H1 (cell line): ENCODE measurements around the gene CHD6. TPM values are rescaled to one million over a fixed set of nuclear protein-coding genes. Genes with fewer than 3 reads are reported as not detected.
A peak's percentile ranks its signal among the peaks of the same experiment; 100 is the strongest.

ENCODE experiments used
- CTCF ChIA-PET: fragments of 300-600 bp; sonication (Branson Sonifier 250); formaldehyde crosslinking; loops from one replicate; lab custom pipeline; 2021; ENCODE audit not compliant: partially characterized antibody; lab: Charles Lee
- POLR2A ChIA-PET: fragments of 300-600 bp; sonication (Branson Sonifier 250); formaldehyde crosslinking; loops from one replicate; lab custom pipeline; 2021; ENCODE audit warnings: inconsistent platforms; ENCODE audit not compliant: partially characterized antibody; lab: Charles Lee
- DNase-seq, 2 experiments: peaks; one replicate each; pipeline versions ENCODE4 v3.0.0 to v3.0.0-alpha.2; 2010 to 2022; ENCODE audit warnings: low spot score in 2 of 2, low read depth in 1 of 2, mixed read lengths in 1 of 2
- FAIRE-seq: peaks from 2 replicates; lab custom pipeline; 2011; peaks lifted over from hg19 to GRCh38; lab: Jason Lieb, UNC
- H2AFZ ChIP-seq: 2 replicates; pipeline ENCODE4 v1.8.1; 2012; ENCODE audit warnings: low read length, inconsistent platforms
- H2AK5ac ChIP-seq: 2 replicates; pipeline ENCODE4 v1.6.1; 2013; ENCODE audit warnings: low read depth, low read length
- H2BK120ac ChIP-seq: replicated peaks from 2 replicates; pipeline ENCODE3; 2013; ENCODE audit warnings: low read depth, low read length, inconsistent platforms
- H2BK12ac ChIP-seq: 2 replicates; pipeline ENCODE4 v1.6.1; 2013; ENCODE audit warnings: low read depth, low read length
- H2BK15ac ChIP-seq: 2 replicates; pipeline ENCODE4 v1.6.1; 2013; ENCODE audit warnings: low read length
- H2BK20ac ChIP-seq: 2 replicates; pipeline ENCODE4 v1.6.1; 2013; ENCODE audit warnings: low read length
- H2BK5ac ChIP-seq: 2 replicates; pipeline ENCODE4 v1.6.1; 2013; ENCODE audit warnings: low read depth, low read length
- H3K14ac ChIP-seq: 2 replicates; pipeline ENCODE4 v1.6.1; 2013; ENCODE audit warnings: inconsistent platforms; ENCODE audit not compliant: insufficient read length
- H3K18ac ChIP-seq: 2 replicates; pipeline ENCODE4 v1.6.1; 2013; ENCODE audit warnings: low read length; ENCODE audit errors: extremely low read depth
- H3K23ac ChIP-seq: 2 replicates; pipeline ENCODE4 v1.6.1; 2013; ENCODE audit warnings: inconsistent platforms; ENCODE audit not compliant: insufficient read length
- H3K23me2 ChIP-seq: 2 replicates; pipeline ENCODE4 v1.6.1; 2013; ENCODE audit warnings: low read depth, low read length
- H3K27ac ChIP-seq: 2 replicates; pipeline ENCODE4 v1.6.1; 2011; ENCODE audit warnings: low read depth, low read length, inconsistent platforms
- H3K27me3 ChIP-seq, 4 experiments: replicated peaks in 1 of 4; 1 replicate in 1 of 4; 2 replicates in 3 of 4; pipeline versions ENCODE4 v1.6.1 to v1.8.1; 2011 to 2013; ENCODE audit warnings: low read length in 3 of 4, mild to moderate bottlenecking in 3 of 4, inconsistent platforms in 2 of 4, mixed read lengths in 2 of 4, moderate library complexity in 1 of 4; ENCODE audit not compliant: control insufficient read depth in 3 of 4, insufficient read depth in 3 of 4; ENCODE audit errors: extremely low read depth in 1 of 4
- H3K36me3 ChIP-seq, 4 experiments: 2 replicates each; pipeline versions ENCODE4 v1.6.1 to v1.8.1; 2011 to 2013; ENCODE audit warnings: mild to moderate bottlenecking in 4 of 4, low read length in 3 of 4, moderate library complexity in 2 of 4, control low read depth in 1 of 4, inconsistent platforms in 1 of 4; ENCODE audit not compliant: insufficient read depth in 4 of 4, control insufficient read depth in 2 of 4
- H3K4ac ChIP-seq: replicated peaks from 2 replicates; pipeline ENCODE3; 2013; ENCODE audit warnings: low read length, low read depth, mixed read lengths, inconsistent platforms; ENCODE audit not compliant: insufficient read length
- H3K4me1 ChIP-seq, 4 experiments: replicated peaks in 1 of 4; 1 replicate in 1 of 4; 2 replicates in 3 of 4; pipeline versions ENCODE4 v1.6.1 to v1.8.1; 2011 to 2013; ENCODE audit warnings: low read length in 3 of 4, inconsistent platforms in 2 of 4, mixed read lengths in 1 of 4; ENCODE audit not compliant: insufficient read depth in 4 of 4, control insufficient read depth in 3 of 4
- H3K4me2 ChIP-seq, 2 experiments: 2 replicates each; pipeline versions ENCODE4 v1.6.1 to v1.8.1; 2011 to 2013; ENCODE audit warnings: low read depth in 2 of 2, low read length in 2 of 2, control low read depth in 1 of 2, inconsistent platforms in 1 of 2, mild to moderate bottlenecking in 1 of 2; ENCODE audit not compliant: insufficient read depth in 1 of 2
- H3K4me3 ChIP-seq, 4 experiments: fragments of 200-600, 300-600 bp in 1 of 4; sonication (generic), shearing (Covaris generic), sonication (Bioruptor Twin) in 1 of 4; 2 replicates each; pipeline versions ENCODE4 v1.5.1 to v1.8.1; 2011 to 2016; ENCODE audit warnings: low read length in 4 of 4, low read depth in 3 of 4, control low read depth in 2 of 4, inconsistent platforms in 2 of 4, mild to moderate bottlenecking in 2 of 4, mixed read lengths in 1 of 4, moderate library complexity in 1 of 4; ENCODE audit not compliant: insufficient read depth in 2 of 4; ENCODE audit errors: extremely low read depth in 1 of 4
- H3K56ac ChIP-seq: replicated peaks from 2 replicates; pipeline ENCODE3; 2013; ENCODE audit warnings: low read depth, mild to moderate bottlenecking, mixed read lengths, low read length, inconsistent platforms; ENCODE audit not compliant: insufficient read length
- H3K79me1 ChIP-seq: 2 replicates; pipeline ENCODE4 v1.6.1; 2013; ENCODE audit warnings: low read depth, low read length, control low read depth
- H3K79me2 ChIP-seq, 2 experiments: 2 replicates each; pipeline versions ENCODE4 v1.6.1 to v1.8.1; 2012 to 2013; ENCODE audit warnings: low read length in 2 of 2, mild to moderate bottlenecking in 2 of 2, inconsistent platforms in 1 of 2; ENCODE audit not compliant: insufficient read depth in 2 of 2, control insufficient read depth in 1 of 2
- H3K9ac ChIP-seq, 4 experiments: replicated peaks in 1 of 4; 1 replicate in 1 of 4; 2 replicates in 3 of 4; pipeline versions ENCODE4 v1.6.1 to v1.8.1; 2011 to 2013; ENCODE audit warnings: low read depth in 3 of 4, low read length in 3 of 4, control low read depth in 2 of 4, mild to moderate bottlenecking in 2 of 4, moderate library complexity in 2 of 4, inconsistent platforms in 1 of 4; ENCODE audit errors: extremely low read depth in 1 of 4
- H3K9me3 ChIP-seq, 2 experiments: 2 replicates each; pipeline versions ENCODE4 v1.6.1 to v1.8.1; 2012 to 2013; ENCODE audit warnings: mild to moderate bottlenecking in 2 of 2, moderate library complexity in 2 of 2, control low read depth in 1 of 2, inconsistent platforms in 1 of 2, low read depth in 1 of 2, low read length in 1 of 2, mixed read lengths in 1 of 2; ENCODE audit not compliant: insufficient read depth in 2 of 2
- H4K20me1 ChIP-seq, 2 experiments: replicated peaks in 1 of 2; 2 replicates each; pipeline versions ENCODE3 to v1.8.1; 2011 to 2013; ENCODE audit warnings: inconsistent platforms in 2 of 2, low read length in 2 of 2, mild to moderate bottlenecking in 1 of 2; ENCODE audit not compliant: insufficient read depth in 2 of 2, control insufficient read depth in 1 of 2
- H4K5ac ChIP-seq: 2 replicates; pipeline ENCODE4 v1.6.1; 2013; ENCODE audit warnings: low read length, low read depth, mixed read lengths, inconsistent platforms; ENCODE audit not compliant: insufficient read length
- H4K8ac ChIP-seq: 2 replicates; pipeline ENCODE4 v1.8.0; 2013; ENCODE audit warnings: mild to moderate bottlenecking, moderate library complexity, low read length, inconsistent platforms; ENCODE audit not compliant: insufficient read depth; ENCODE audit errors: extremely low read depth
- H4K91ac ChIP-seq: replicated peaks from 2 replicates; pipeline ENCODE3; 2013; ENCODE audit warnings: low read length, mixed read lengths, inconsistent platforms; ENCODE audit not compliant: insufficient read length
- WGBS, 2 experiments: shearing (Covaris generic) in 1 of 2; methylation state at CpG; one replicate each; pipeline versions ENCODE4 v1.1.6 to v1.1.7; 2013 to 2015; ENCODE audit warnings: low lambda C conversion rate in 2 of 2, mixed read lengths in 2 of 2, inconsistent platforms in 1 of 2, low coverage in 1 of 2, missing lambda C conversion rate in 1 of 2; ENCODE audit not compliant: insufficient replicate concordance in 2 of 2, insufficient coverage in 1 of 2, insufficient read length in 1 of 2; ENCODE audit errors: extremely low coverage in 1 of 2, missing lambda C conversion rate in 1 of 2; 5-methylcytosine and 5-hydroxymethylcytosine counted together
- polyA plus RNA-seq, 7 experiments: library from polyadenylated mRNA; depleted of rRNA in 3 of 7; stranded (reverse) in 5 of 7; unstranded in 2 of 7; fragments of >200 nt in 5 of 7; fragments of 200-250 nt in 2 of 7; gene quantifications; 1 replicate in 5 of 7; 2 replicates in 1 of 7; 4 replicates in 1 of 7; pipeline versions ENCODE4 v1.2.1 to v1.2.3, GENCODE V29; 2011 to 2013; ENCODE audit warnings: missing spikeins in 2 of 7, mixed read lengths in 2 of 7
- total RNA-seq: library from RNA; stranded (reverse); fragmentation: NEBNext Ultra II Directional; extraction: Animal tissue kit (Norgen Biotek cat#: 25700); gene quantifications from 2 replicates; pipeline ENCODE4 v1.2.1, GENCODE V29; 2021

CHD6 gene
- total and polyA plus RNA-seq, 2 of the 8 experiments (the other 6 are each of a cell fraction or from before 2014, with no cell fraction given), result 11.1 to 62.9 TPM

DNA sequence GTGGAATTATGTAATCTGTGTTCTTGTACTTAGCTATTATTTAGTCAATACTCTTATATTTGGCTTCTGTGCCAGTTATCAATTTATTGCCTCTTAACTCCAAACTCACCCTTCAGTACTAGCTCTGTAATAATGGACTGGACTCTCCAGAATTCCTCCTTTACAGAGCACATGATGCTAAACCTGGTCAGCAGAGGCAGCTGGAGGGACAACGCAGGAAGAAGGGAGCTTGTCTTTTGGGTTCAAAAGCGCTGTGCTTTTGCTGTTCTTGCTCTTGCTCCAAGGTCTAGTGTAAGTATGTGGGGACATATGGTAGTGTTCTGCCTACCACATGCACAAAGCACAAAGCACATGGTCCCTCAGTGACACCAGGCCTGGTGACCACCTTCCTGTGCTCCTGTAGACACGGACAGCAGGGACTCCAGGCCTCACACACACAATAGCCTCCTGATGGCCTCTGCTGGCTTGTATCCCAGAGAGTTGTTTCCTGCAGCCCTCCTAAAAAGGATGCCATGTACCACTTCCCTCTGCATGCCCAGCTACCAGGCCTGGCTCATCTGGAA lies 46.1 kb downstream of the CHD6 start:
- H3K56ac ChIP-seq, result no peak overlapping the region
- H3K14ac ChIP-seq, result no peak overlapping the region
- no peaks in the 10 kb centered on the region; a peak in 1 of 4 replicates for H3K9me3 ChIP-seq
- H3K27ac ChIP-seq, result peak overlapping the region; percentile 42
- H3K4me2 ChIP-seq, result 0 out of 4 replicates have a peak overlapping the region, but pooled peaks of 1 of the 2 experiments have one; percentile 1
- no peak overlapping the region for H3K4ac ChIP-seq
- no peak overlapping the region for H3K4me3 ChIP-seq
- H3K4me1 ChIP-seq, result peaks cover 2 to 15% (median 7%) of the 10 kb centered on the region in 4 experiments
- FAIRE-seq (no peak), DNase-seq (no peak)
- no peak overlapping the region for H2AFZ ChIP-seq
- peaks cover 6 to 20% of the 10 kb centered on the region in 2 experiments for H4K20me1 ChIP-seq
- H3K79me2 ChIP-seq, result peaks cover 36 to 99% of the 10 kb centered on the region in 2 experiments
- no peak overlapping the region for H2BK120ac ChIP-seq
- H3K27me3 ChIP-seq, result no peaks in the 10 kb centered on the region
- peak overlapping the region; percentile 30; the same call in 1 of the 2 replicates for H2BK5ac ChIP-seq
- no peak overlapping the region for H3K18ac ChIP-seq
- POLR2A ChIA-PET, result interaction anchor here (2.6 to 2.9 kb wide), 2 partner anchors 45 to 121 kb away, joined by 6 to 8 read pairs; partner anchors contain the start of gene CHD6
- H2BK20ac ChIP-seq, result no peak overlapping the region
- no peak overlapping the region for H2BK12ac ChIP-seq
- CTCF ChIA-PET, result interaction anchor here (0.8 to 1.2 kb wide), 4 partner anchors 9 to 42 kb away, joined by 3 to 4 read pairs (median 4); no protein-coding TSS in a partner anchor
- 88% methylated on average over 3 of the region's 3 CpGs; no CpG with 5 or more reads in 1 of the 2 experiments for WGBS, 2 experiments
- no peaks in the 10 kb centered on the region for H3K23me2 ChIP-seq
- no peak overlapping the region for H2AK5ac ChIP-seq
- no peak overlapping the region for H3K23ac ChIP-seq
- no peak overlapping the region for H4K8ac ChIP-seq
- H3K36me3 ChIP-seq, result no peaks in the 10 kb centered on the region
- no peak overlapping the region for H3K9ac ChIP-seq
- H3K79me1 ChIP-seq, result peaks cover 21% of the 10 kb centered on the region
- no peak overlapping the region for H4K91ac ChIP-seq
- no peak overlapping the region for H2BK15ac ChIP-seq
- H4K5ac ChIP-seq, result no peak overlapping the region
